HG02870 (cell line): ENCODE measurements around the gene TNS3.

Source experiments
- ATAC-seq: cut with Tn5 transposase; IDR thresholded peaks from one replicate; pipeline ENCODE4 v1.9.1; 2021; ENCODE audit warnings: mild to moderate bottlenecking, moderate library complexity; ENCODE audit not compliant: unreplicated experiment

TNS3 gene

GRCh38 chr7:47249361-47249760 lies 332.6 kb downstream of the TNS3 start:
- no peak for ATAC-seq

- no peak for ATAC-seq
These were observed 333.1 kb downstream of the TNS3 start for GRCh38 chr7:47248797-47249196.

GRCh38 chr7:47247132-47247531 lies 334.8 kb downstream of the TNS3 start:
- ATAC-seq: no peak

GRCh38 chr7:47244692-47245091 lies 337.2 kb downstream of the TNS3 start:
- ATAC-seq: no peak

GRCh38 chr7:47241112-47242065 lies 340.5 kb downstream of the TNS3 start:
- no peak for ATAC-seq

- no peak for ATAC-seq
These were observed 341.9 kb downstream of the TNS3 start for GRCh38 chr7:47239931-47240421.

- ATAC-seq: no peak
These were observed 342.9 kb downstream of the TNS3 start for GRCh38 chr7:47239034-47239433.

- ATAC-seq: no peak
These were observed 345.3 kb downstream of the TNS3 start for GRCh38 chr7:47236480-47237129.

- ATAC-seq: no peak
These were observed 347.9 kb downstream of the TNS3 start for GRCh38 chr7:47233996-47234395.

- ATAC-seq: no peak
These were observed 349.0 kb downstream of the TNS3 start for GRCh38 chr7:47232751-47233412.

- ATAC-seq: no peak
These were observed 350.3 kb downstream of the TNS3 start for GRCh38 chr7:47231627-47232026.

GRCh38 chr7:47231032-47231431 lies 350.9 kb downstream of the TNS3 start:
- ATAC-seq: no peak

- ATAC-seq: no peak
These were observed 353.4 kb downstream of the TNS3 start for GRCh38 chr7:47228386-47229014.

- peak; percentile 72 for ATAC-seq
These were observed 354.1 kb downstream of the TNS3 start for GRCh38 chr7:47227762-47228177.

GRCh38 chr7:47226696-47227095 lies 355.2 kb downstream of the TNS3 start:
- ATAC-seq: no peak

GRCh38 chr7:47225387-47226131 lies 356.4 kb downstream of the TNS3 start:
- ATAC-seq: no peak
